Activated naive CD4-positive, alpha-beta T cell treated with anti-CD3 and anti-CD28 coated beads, Interleukin-2, amount 50 U/mL, for 24 hours (primary cell): ENCODE data around the gene MLXIP.
"Not testable (repeated sequence)": the region's sequence is repeated elsewhere in the genome, so short reads cannot be mapped to it uniquely, and the experiment has no call there.

Source experiments
- H3K27ac Mint-ChIP-seq: one replicate; pipeline ENCODE4 v1.8.0; 2021; ENCODE audit warnings: mild to moderate bottlenecking, mixed read lengths
- H3K27me3 Mint-ChIP-seq: one replicate; pipeline ENCODE4 v1.8.0; 2021; ENCODE audit warnings: mixed read lengths
- H3K36me3 Mint-ChIP-seq: one replicate; pipeline ENCODE4 v1.8.0; 2021; ENCODE audit warnings: mixed read lengths
- H3K4me1 Mint-ChIP-seq: one replicate; pipeline ENCODE4 v1.8.0; 2021; ENCODE audit warnings: mixed read lengths
- H3K4me3 Mint-ChIP-seq: one replicate; pipeline ENCODE4 v1.8.0; 2021; ENCODE audit warnings: mild to moderate bottlenecking, mixed read lengths
- H3K9me3 Mint-ChIP-seq: one replicate; pipeline ENCODE4 v1.8.0; 2021; ENCODE audit warnings: mixed read lengths

Gene MLXIP

GRCh38 chr12:122158700-122159285 is 80.2 kb downstream of the MLXIP start:
- Mint-ChIP-seq H3K27me3 (no peaks in the 10 kb centered on the region), H3K4me3 (no peak overlapping the region), H3K4me1 (no peaks in the 10 kb centered on the region), H3K27ac (no peak overlapping the region), H3K9me3 (no peaks in the 10 kb centered on the region), H3K36me3 (peaks cover 4% of the 10 kb centered on the region)

DNA sequence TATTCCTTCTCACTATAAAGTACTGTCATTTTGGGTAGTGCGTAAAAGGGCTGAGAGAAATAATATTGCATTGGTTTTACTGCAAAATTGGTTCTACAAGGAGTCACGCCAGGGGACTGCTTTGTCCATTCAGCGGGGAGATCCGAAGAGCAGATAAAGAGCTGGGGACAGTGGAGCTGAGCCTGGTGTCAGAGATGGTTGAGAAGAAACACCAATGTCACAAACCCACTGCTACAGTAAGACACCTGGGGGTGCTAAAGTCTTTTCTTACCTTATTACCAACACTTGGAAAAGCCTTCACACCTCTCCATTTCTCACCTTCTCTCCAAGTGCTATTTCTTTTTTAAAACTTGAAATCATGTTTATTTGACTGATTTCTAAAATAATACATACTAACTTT is 81.3 kb downstream of the MLXIP start:
- Mint-ChIP-seq H3K4me3 (no peak overlapping the region), H3K4me1 (no peaks in the 10 kb centered on the region), H3K9me3 (no peaks in the 10 kb centered on the region), H3K27ac (no peak overlapping the region), H3K36me3 (peaks cover 1% of the 10 kb centered on the region), H3K27me3 (no peaks in the 10 kb centered on the region)

DNA sequence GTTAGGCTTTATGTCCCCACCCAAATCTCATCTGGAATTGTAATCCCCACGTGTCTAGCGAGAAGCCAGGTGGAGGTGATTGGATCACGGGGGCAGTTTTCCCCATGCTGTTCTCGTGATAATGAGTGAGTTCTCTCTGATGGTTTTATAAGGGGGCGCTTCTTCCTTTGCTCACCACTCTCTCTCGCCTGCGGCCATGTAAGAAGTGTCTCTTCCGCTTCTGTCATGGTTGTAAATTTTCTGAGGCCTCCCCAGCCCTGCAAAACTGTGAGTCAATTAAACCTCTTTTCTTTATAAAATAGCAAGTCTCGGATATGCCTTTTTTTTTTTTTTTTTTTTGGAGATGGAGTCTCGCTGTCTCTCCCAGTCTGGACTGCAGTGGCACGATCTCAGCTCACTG is 82.2 kb downstream of the MLXIP start:
- no peaks in the 10 kb centered on the region for H3K4me1 Mint-ChIP-seq
- no peak overlapping the region for H3K27ac Mint-ChIP-seq
- H3K9me3 Mint-ChIP-seq = no peaks in the 10 kb centered on the region
- H3K4me3 Mint-ChIP-seq = no peak overlapping the region
- H3K27me3 Mint-ChIP-seq = no peaks in the 10 kb centered on the region
- H3K36me3 Mint-ChIP-seq = no peaks in the 10 kb centered on the region

DNA sequence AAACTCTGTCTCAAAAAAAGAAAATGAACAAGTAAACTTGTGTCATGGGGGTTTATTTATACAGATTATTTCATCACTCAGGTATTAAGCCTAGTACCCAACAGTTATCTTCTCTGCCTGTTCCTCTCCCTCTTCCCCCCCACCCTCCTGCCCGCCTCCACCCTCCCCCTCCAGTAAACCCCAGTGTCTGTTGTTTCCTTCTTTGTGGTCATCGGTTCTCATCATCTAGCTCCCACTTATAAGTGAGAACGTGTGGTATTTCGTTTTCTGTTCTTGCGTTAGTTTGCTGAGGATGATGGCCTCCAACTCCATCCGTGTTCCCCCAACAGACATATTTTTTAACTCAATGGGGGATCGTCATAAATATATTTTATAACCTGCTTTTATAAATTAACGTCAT is 83.1 kb downstream of the MLXIP start:
- Mint-ChIP-seq H3K36me3 (no peaks in the 10 kb centered on the region), H3K9me3 (no peaks in the 10 kb centered on the region), H3K27me3 (no peaks in the 10 kb centered on the region), H3K4me1 (no peaks in the 10 kb centered on the region), H3K27ac (no peak overlapping the region), H3K4me3 (no peak overlapping the region)

GRCh38 chr12:122162976-122163375 is 84.4 kb downstream of the MLXIP start:
- Mint-ChIP-seq H3K4me1 (no peaks in the 10 kb centered on the region), H3K27ac (peak overlapping the region; percentile 30), H3K4me3 (peak overlapping the region; percentile 19), H3K36me3 (no peaks in the 10 kb centered on the region), H3K9me3 (no peaks in the 10 kb centered on the region), H3K27me3 (no peaks in the 10 kb centered on the region)

DNA sequence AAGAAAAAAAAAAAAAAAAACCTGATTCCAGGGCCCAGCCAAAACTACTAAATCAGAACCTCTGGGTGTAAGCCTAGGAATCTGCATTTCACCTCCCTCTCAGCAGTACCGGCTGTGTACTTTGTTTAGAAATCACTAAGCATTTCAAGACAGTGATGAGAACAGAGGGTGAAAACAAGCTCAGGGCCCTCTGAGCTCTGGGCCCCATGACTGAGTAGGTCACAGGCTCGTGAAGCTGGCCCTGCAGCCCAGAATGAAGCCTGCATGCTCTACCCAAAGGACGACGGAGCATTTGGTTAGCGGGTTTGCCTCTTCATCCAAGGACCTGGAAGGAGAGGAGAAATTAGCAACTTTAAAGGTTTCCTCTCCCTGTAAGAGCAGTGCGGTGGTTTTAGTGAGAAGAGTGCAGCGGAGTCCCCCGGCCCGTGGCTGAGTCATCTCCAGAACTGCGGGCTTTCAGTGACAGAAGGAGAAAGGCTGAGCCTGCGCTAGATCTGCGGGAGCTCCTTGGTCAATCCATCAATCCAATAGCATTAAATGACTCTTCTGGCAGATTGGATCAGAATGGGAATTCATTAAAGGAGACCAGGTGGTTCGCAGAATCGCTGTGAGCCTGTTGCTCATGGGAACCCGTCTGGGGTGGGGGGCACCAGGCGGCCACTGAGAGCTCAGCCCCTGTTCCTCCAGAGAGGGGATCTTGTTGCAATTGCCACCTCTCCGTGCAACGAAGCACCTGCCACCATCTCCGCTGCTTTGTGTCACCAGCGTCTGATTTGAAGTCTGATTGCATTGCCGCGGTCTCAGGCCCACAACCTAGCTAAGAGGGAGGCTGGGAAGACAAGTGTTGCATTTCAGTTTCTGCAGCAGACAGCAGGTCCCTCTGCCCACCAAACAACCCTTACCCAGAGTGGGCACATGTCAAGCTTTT is 88.1 kb downstream of the MLXIP start:
- Mint-ChIP-seq H3K27me3 (no peaks in the 10 kb centered on the region), H3K27ac (no peak overlapping the region), H3K9me3 (no peaks in the 10 kb centered on the region), H3K4me3 (no peak overlapping the region), H3K4me1 (no peaks in the 10 kb centered on the region), H3K36me3 (no peaks in the 10 kb centered on the region)

DNA sequence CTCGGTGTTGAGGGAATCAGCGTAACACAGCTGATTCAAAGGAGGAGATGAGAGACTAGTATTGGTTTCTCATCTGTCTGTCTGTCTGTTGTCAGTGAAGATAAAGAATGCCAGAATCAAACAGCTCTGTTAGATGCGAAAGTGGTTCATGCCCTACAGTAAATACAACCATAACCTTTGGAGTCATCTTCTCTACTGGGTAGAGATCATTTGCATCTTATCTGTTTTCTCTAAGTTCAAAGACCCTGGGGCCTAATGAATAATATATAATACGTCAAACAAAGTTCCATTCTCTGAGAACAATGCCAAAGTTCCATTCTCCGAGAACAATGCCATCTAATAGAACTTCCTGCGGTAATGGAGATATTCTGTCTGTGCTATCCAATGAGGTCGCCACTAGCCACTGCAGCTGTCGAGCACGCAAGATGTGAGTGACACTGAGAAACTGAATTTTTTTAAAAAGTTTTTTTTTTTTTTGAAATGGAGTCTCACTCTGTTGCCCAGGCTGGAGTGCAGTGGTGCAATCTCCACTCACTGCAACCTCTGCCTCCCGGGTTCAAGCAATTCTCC is 88.9 kb downstream of the MLXIP start:
- Mint-ChIP-seq H3K9me3 (no peaks in the 10 kb centered on the region), H3K4me1 (no peaks in the 10 kb centered on the region), H3K27me3 (no peaks in the 10 kb centered on the region), H3K36me3 (no peaks in the 10 kb centered on the region), H3K27ac (no peak overlapping the region), H3K4me3 (no peak overlapping the region)

DNA sequence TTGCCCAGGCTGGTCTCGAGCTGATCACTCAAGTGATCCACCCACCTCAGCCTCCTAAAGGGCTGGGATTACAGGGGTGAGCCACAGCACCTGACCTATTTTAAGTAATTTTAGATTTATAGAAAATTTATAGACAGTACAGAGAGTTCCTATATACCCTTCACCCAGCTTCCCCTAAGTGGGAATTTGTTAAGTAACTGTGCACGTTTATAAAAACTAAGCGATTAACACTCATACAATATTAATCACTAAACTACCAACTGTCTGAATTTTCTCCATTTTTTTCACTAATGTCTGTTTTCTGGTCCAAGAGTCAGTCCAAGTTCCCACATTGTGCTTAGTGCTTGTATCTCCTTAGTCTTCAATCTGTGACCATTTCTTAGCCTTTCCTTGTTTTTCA is 89.9 kb downstream of the MLXIP start:
- Mint-ChIP-seq H3K27ac (no peak overlapping the region), H3K36me3 (no peaks in the 10 kb centered on the region), H3K9me3 (no peaks in the 10 kb centered on the region), H3K4me3 (no peak overlapping the region), H3K4me1 (no peaks in the 10 kb centered on the region), H3K27me3 (no peaks in the 10 kb centered on the region)

DNA sequence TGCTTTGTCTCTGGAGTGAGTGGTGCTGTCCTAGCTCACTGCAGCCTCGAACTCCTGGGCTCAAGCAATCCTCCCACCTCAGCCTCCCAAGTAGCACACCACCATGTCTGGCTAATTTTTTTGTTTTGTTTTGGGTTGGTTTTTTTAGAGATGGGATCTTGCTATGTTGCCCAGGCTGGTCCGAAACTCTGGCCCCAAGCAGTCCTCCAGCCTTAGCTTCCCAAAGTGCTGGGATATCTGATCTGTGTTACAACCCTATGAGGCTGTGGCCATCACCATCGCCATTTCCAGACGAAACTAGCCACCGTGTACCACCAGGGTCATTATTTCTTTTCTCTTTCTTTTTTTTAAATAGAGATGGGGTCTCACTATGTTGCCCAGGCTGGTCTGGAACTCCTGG is 92.8 kb downstream of the MLXIP start:
- Mint-ChIP-seq H3K27me3 (no peaks in the 10 kb centered on the region), H3K4me3 (no peak overlapping the region), H3K9me3 (no peaks in the 10 kb centered on the region), H3K4me1 (no peaks in the 10 kb centered on the region), H3K36me3 (no peaks in the 10 kb centered on the region), H3K27ac (no peak overlapping the region)

GRCh38 chr12:122172262-122172939 is 93.8 kb downstream of the MLXIP start:
- no peaks in the 10 kb centered on the region for H3K36me3 Mint-ChIP-seq

DNA sequence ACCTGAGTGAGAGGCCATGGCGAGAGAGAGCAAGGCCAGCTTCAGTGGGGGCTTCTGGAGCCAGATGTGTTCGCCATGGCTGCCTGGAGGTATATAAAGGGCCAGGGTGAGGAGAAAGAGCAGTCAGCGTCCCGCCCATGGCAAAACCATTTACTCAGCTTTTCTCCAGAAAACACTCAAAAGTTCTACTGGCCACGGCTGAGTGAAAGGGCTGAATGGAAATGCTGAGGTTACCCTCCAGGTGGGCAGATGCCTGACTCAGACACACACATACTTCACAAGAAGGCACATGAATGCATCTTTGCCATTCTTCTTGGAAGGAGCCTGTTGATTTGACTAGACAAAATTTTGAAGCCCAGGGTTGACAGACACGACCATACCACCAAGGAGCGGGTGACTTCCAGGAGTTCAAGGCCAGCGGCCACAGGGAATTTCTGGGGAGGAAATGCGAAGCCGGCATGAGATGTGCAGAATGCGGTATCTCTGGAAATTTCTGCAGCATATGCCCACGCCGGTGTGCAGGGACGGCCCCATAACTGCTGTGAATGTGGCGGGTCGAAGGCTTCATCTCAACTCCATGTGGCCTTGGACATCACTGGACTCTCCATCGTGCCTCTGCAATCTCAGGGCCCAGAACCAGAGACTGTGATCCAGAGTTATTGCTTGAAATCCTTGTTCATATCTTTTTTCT is 95.7 kb downstream of the MLXIP start, which contains the start of gene IL31:
IL31 (minus strand) TSS at position 67 of the 691 bp plus-strand sequence; CDS start at position 18, 49 bp downstream.
- Mint-ChIP-seq H3K27ac (no peak within 1 kb of the TSS), H3K4me3 (no peak within 1 kb of the TSS), H3K4me1 (no peaks in the 10 kb centered on the region), H3K36me3 (no peaks in the 10 kb centered on the region), H3K27me3 (no peaks in the 10 kb centered on the region), H3K9me3 (no peaks in the 10 kb centered on the region)

More at GRCh38 chr12:122172262-122172939, 93.8 kb downstream of the MLXIP start:
- Mint-ChIP-seq H3K27me3 (no peaks in the 10 kb centered on the region), H3K4me3 (no peak overlapping the region), H3K9me3 (no peaks in the 10 kb centered on the region), H3K27ac (no peak overlapping the region), H3K4me1 (no peaks in the 10 kb centered on the region)

DNA sequence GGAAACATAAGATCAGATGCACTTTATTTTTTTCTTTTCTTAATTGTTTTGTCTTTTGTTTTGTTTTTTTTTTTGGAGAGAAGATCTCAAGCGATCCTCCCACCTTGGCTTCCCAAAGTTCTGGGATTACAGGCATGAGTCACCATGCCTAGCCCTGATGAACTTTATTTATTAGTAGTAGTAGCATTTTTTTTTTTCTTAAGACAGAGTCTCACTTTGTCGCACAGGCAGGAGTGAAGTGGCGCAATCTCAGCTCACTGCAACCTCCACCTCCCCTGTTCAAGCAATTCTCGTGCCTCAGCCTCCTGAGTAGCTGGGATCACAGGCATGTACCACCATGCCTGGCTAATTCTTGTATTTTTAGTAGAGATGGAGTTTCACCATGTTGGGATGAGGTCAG is 97.9 kb downstream of the MLXIP start:
- H3K36me3 Mint-ChIP-seq, H3K27me3 Mint-ChIP-seq, H3K9me3 Mint-ChIP-seq, H3K4me1 Mint-ChIP-seq, H3K4me3 Mint-ChIP-seq, H3K27ac Mint-ChIP-seq: not testable (repeated sequence)

DNA sequence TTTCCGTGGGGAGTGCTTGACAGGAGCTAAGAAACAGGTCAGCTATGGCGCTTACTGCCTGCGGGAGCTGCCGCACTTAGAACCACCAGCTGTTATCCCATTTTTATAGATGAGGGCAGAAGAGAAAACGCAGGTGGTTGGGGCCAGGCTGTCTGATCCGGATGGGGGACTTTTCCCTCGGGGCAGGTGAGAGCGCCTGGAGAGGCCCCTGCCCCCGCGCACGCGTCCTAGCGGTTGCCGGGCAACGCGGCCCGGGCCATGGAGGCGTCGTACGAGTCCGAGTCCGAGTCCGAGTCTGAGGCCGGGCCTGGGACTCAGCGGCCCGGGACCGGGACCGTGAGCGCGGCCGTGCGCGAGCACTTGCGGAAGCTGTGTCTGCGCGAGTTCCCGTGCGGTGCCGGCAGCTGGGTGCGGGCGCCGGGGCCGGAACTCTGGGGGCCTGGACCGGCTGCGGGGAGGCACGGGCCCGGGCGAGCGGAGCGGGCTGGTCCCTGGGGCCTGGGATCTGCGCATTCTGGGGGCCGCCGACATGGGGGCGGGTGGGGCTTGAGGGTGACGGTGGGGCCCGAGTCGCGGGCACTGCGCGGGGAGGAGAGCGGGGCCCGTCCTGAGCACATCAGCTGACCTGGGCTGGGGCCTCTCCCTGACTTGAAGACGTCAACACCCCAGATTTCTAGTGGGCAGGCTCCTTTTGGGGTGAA is 104.5 kb downstream of the MLXIP start, which contains the start of gene LRRC43:
LRRC43 (plus strand) TSS at position 237 of the 701 bp plus-strand sequence; CDS start at position 259, 22 bp downstream.
- H3K27me3 Mint-ChIP-seq = no peaks in the 10 kb centered on the region
- H3K36me3 Mint-ChIP-seq = no peaks in the 10 kb centered on the region
- H3K9me3 Mint-ChIP-seq = no peaks in the 10 kb centered on the region
- peak within 1 kb of the TSS; percentile 90 for H3K4me3 Mint-ChIP-seq
- peak within 1 kb of the TSS; percentile 23 for H3K27ac Mint-ChIP-seq
- H3K4me1 Mint-ChIP-seq = peaks cover 7% of the 10 kb centered on the region

GRCh38 chr12:122183588-122183940 is 105.0 kb downstream of the MLXIP start:
- no peaks in the 10 kb centered on the region for H3K27me3 Mint-ChIP-seq
- H3K36me3 Mint-ChIP-seq = no peaks in the 10 kb centered on the region
- H3K4me3 Mint-ChIP-seq = peak overlapping the region; percentile 60
- H3K27ac Mint-ChIP-seq = no peak overlapping the region
- H3K4me1 Mint-ChIP-seq = peaks cover 7% of the 10 kb centered on the region
- H3K9me3 Mint-ChIP-seq = no peaks in the 10 kb centered on the region

- peaks cover 7% of the 10 kb centered on the region for H3K4me1 Mint-ChIP-seq
- H3K27ac Mint-ChIP-seq = no peak overlapping the region
- no peaks in the 10 kb centered on the region for H3K36me3 Mint-ChIP-seq
- peak overlapping the region; percentile 60 for H3K4me3 Mint-ChIP-seq
- no peaks in the 10 kb centered on the region for H3K9me3 Mint-ChIP-seq
- no peaks in the 10 kb centered on the region for H3K27me3 Mint-ChIP-seq
These were observed 106.0 kb downstream of the MLXIP start for GRCh38 chr12:122184517-122184916.
